GM21526 (cell line): ENCODE data around the gene HOXB6.

ENCODE experiments used
- ATAC-seq: cut with Tn5 transposase; IDR thresholded peaks from one replicate; pipeline ENCODE4 v1.9.1; 2021; ENCODE audit warnings: moderate library complexity; ENCODE audit not compliant: unreplicated experiment, low FRiP score

The HOXB6 gene

DNA sequence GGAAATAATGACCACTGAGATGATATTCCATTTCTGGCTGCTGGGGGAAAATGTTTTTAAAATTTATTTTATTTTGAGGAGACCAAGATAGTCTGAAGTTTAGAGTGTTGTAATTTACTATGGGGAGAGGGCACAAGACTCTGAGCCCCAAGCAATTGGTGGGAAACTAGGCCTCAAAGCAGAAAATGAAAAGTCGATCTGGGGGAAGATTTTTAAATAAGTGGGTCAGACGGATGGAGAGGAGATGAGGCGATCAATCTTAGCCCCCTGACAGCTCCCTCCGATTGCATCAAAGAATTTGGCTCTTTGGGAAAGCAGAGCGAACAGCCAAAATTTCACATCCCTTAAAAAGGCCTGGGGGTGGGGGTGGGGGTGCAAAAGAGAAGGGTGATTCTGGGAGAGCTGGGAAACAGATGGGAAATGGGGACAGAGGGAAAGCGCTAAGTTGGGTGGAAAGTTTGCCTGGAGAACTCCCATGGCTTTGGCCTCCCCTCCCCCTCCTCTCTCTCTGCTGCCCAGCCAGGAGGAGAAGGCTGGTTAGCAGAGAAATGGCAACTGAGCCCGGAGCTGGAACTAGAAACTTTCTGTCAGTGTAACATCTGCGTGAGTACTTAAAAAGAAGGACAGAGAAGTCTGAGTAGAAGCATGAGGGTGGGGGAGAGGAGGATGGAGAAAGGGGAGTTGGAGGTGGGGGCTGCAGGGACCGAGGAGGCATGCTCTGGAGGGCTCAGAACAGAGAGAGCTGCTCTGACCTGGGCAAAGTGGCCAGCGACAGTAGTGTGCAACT is 58.5 kb downstream of the HOXB6 start:
- ATAC-seq = no peak
